GM23248 (cell line): Measurements from ENCODE around the gene ARHGAP8. TPM values are rescaled to one million over a fixed set of nuclear protein-coding genes. Genes with fewer than 3 reads are reported as not detected.

Experiments
- DNase-seq: peaks from one replicate; pipeline ENCODE4 v3.0.0-alpha.2; 2015
- H2AFZ ChIP-seq: fragments of 200-600 bp; sonication (generic); 2 replicates; pipeline ENCODE4 v1.6.1; 2016; ENCODE audit warnings: antibody characterized with exemption
- H3F3A ChIP-seq: fragments of 200-600 bp; sonication (generic); 2 replicates; pipeline ENCODE4 v1.6.1; 2016; ENCODE audit warnings: mild to moderate bottlenecking, antibody characterized with exemption, mixed run types; ENCODE audit not compliant: insufficient read depth
- H3K27ac ChIP-seq: fragments of 200-600 bp; sonication (generic); 2 replicates; pipeline ENCODE4 v1.5.1; 2016; ENCODE audit warnings: mild to moderate bottlenecking
- H3K27me3 ChIP-seq: fragments of 200-600 bp; sonication (generic); replicated peaks from 2 replicates; pipeline ENCODE4 v1.6.1; 2016; ENCODE audit warnings: mild to moderate bottlenecking; ENCODE audit not compliant: insufficient read depth
- H3K36me3 ChIP-seq: fragments of 200-600 bp; sonication (generic); 2 replicates; pipeline ENCODE4 v1.6.1; 2016; ENCODE audit warnings: low read depth, mild to moderate bottlenecking
- H3K4me1 ChIP-seq: fragments of 200-600 bp; sonication (generic); 2 replicates; pipeline ENCODE4 v1.6.1; 2016; ENCODE audit warnings: mild to moderate bottlenecking; ENCODE audit not compliant: insufficient read depth
- H3K4me2 ChIP-seq: fragments of 200-600 bp; sonication (generic); one replicate; pipeline ENCODE4 v1.6.1; 2016; ENCODE audit warnings: mild to moderate bottlenecking; ENCODE audit not compliant: unreplicated experiment
- H3K4me3 ChIP-seq: fragments of 200-600 bp; sonication (generic); 2 replicates; pipeline ENCODE4 v1.5.1; 2016; ENCODE audit warnings: mild to moderate bottlenecking
- H3K79me2 ChIP-seq: fragments of 200-600 bp; sonication (generic); 2 replicates; pipeline ENCODE4 v1.6.1; 2016; ENCODE audit warnings: mild to moderate bottlenecking; ENCODE audit not compliant: insufficient read depth
- H3K9ac ChIP-seq: fragments of 200-600 bp; sonication (generic); 2 replicates; pipeline ENCODE4 v1.6.1; 2016; ENCODE audit warnings: mild to moderate bottlenecking
- H3K9me2 ChIP-seq: fragments of 200-600 bp; sonication (generic); 2 replicates; pipeline ENCODE4 v1.6.1; 2016; ENCODE audit warnings: mixed run types, mild to moderate bottlenecking, moderate library complexity; ENCODE audit not compliant: insufficient read depth
- H3K9me3 ChIP-seq: fragments of 200-600 bp; sonication (generic); one replicate; pipeline ENCODE4 v1.6.1; 2017; ENCODE audit warnings: low read depth
- H4K20me1 ChIP-seq: fragments of 200-600 bp; sonication (generic); 2 replicates; pipeline ENCODE4 v1.6.0; 2016; ENCODE audit not compliant: insufficient read depth
- EZH2 ChIP-seq: fragments of 200-600 bp; sonication (generic); IDR thresholded peaks from 2 replicates; pipeline ENCODE4 v1.6.1; 2018; ENCODE audit warnings: antibody characterized with exemption, mild to moderate bottlenecking; ENCODE audit not compliant: insufficient read depth, poor library complexity, severe bottlenecking
- EZH2phosphoT487 ChIP-seq: fragments of 200-600 bp; sonication (generic); IDR thresholded peaks from 2 replicates; pipeline ENCODE4 v1.6.1; 2018; ENCODE audit warnings: antibody characterized with exemption, moderate library complexity, mild to moderate bottlenecking, low read depth; ENCODE audit not compliant: insufficient read depth
- WGBS, 2 experiments: methylation state at CpG; one replicate each; pipeline ENCODE4 v1.1.6; 2015 to 2017; ENCODE audit warnings: low lambda C conversion rate in 2 of 2, low coverage in 1 of 2; ENCODE audit errors: missing lambda C conversion rate in 2 of 2; 5-methylcytosine and 5-hydroxymethylcytosine counted together
- in situ Hi-C: fragments of 300-500 bp; cut with MboI; formaldehyde crosslinking; loops from 2 replicates; pipeline ENCODE4 v1.15.0; 2020
- polyA plus RNA-seq: library from polyadenylated mRNA; unstranded; fragments of >200 nt; fragmentation: Nextera tagmentation; extraction: Ambion mirVana; gene quantifications from 2 replicates; pipeline ENCODE4 v1.2.1, GENCODE V29; 2016
- total RNA-seq: library from RNA; depleted of rRNA; stranded (reverse); fragments of >200 nt; shearing (Covaris generic); gene quantifications from 2 replicates; pipeline ENCODE4 v1.2.3, GENCODE V29; 2014

ARHGAP8 gene
- total and polyA plus RNA-seq, 2 experiments from 2014 or later = 0.54 TPM; not detected in 1

DNA sequence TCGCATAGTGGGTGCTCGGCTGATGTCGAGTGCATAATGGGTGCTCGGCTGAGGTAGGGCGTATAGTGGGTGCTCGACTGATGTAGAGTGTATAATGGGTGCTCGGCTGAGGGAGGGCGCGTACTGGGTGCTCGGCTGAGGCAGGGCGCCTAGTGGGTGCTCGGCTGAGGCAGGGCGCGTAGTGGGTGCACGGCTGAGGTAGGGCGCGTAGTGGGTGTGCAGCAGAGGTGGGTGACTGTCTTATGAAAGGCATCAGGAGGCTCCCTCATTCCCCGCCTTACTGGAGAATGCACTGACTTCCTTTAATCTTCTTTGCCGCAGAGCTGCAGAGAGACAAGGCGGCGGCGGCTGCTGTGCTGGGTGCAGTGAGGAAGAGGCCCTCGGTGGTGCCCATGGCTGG lies 33.8 kb downstream of the ARHGAP8 start:
- Histone ChIP-seq H3K79me2 (no peaks in the 10 kb centered on the region), H3K9me3 (no peaks in the 10 kb centered on the region), H3K27ac (no peak overlapping the region), H3K9me2 (no peaks in the 10 kb centered on the region), H3K27me3 (no peaks in the 10 kb centered on the region; the same call in 1 of the 2 replicates), H4K20me1 (no peaks in the 10 kb centered on the region), H2AFZ (no peak overlapping the region), H3K4me2 (no peak overlapping the region), H3K36me3 (no peaks in the 10 kb centered on the region), H3F3A (no peaks in the 10 kb centered on the region), H3K4me3 (no peak overlapping the region), H3K4me1 (no peaks in the 10 kb centered on the region), H3K9ac (no peak overlapping the region)
- in situ Hi-C loops = no loop called here
- WGBS, 2 experiments = 84 to 85% methylated on average over 20 to 23 of the region's 23 CpGs
- TF ChIP-seq EZH2phosphoT487 = no peak
- TF ChIP-seq EZH2 = no peak
- DNase-seq = no peak

DNA sequence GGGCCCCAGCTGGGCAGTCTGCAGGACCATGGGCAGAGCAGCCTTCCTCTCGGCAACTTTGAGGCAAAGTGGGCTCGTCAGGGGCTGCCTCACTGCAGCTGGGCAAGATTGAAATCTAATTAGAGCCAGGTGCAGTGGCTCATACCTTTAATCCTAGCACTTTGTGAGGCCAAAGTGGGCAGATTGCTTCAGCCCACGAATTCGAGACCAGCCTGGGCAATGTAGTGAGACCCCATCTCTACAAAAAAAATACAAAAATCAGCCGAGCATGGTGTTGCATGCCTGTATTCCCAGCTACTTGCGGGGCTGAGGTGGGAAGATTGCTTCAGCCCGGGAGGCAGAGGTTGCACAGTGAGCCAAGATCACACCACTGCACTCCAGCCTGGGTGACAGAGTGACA lies 34.2 kb downstream of the ARHGAP8 start:
- no peak overlapping the region for H3K9ac ChIP-seq
- no peaks in the 10 kb centered on the region for H3K79me2 ChIP-seq
- H3K9me2 ChIP-seq = no peaks in the 10 kb centered on the region
- no peak overlapping the region for H3K27ac ChIP-seq
- no peak overlapping the region for H3K4me2 ChIP-seq
- no peaks in the 10 kb centered on the region for H3K9me3 ChIP-seq
- DNase-seq = no peak
- 37 to 42% methylated on average over 7 of the region's 7 CpGs for WGBS, 2 experiments
- H3K4me3 ChIP-seq = no peak overlapping the region
- no peaks in the 10 kb centered on the region for H3K36me3 ChIP-seq
- H4K20me1 ChIP-seq = no peaks in the 10 kb centered on the region
- no peak overlapping the region for H2AFZ ChIP-seq
- H3K4me1 ChIP-seq = no peaks in the 10 kb centered on the region
- no peaks in the 10 kb centered on the region; the same call in 1 of the 2 replicates for H3K27me3 ChIP-seq
- TF ChIP-seq EZH2 = no peak
- TF ChIP-seq EZH2phosphoT487 = no peak
- no peaks in the 10 kb centered on the region for H3F3A ChIP-seq
- in situ Hi-C loops = no loop called here

DNA sequence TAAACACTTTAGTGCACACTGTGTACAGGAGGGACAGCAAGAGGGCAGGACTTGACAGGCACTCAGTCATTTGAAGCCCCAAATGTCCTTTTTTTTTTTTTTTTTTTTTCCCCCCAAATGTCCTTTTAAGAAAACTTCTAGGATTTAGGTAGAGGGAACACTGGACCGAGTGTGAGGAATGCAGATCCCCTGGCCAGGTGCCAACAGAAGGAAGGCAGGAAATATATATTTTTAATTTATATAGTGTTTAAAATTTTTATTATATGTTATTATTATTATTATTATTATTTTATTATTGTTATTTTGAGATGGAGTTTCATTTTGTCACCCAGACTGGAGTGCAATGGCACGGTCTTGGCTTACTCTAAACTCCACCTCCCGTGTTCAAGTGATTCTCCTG lies 35.5 kb downstream of the ARHGAP8 start:
- Histone ChIP-seq H3K9me2 (no peaks in the 10 kb centered on the region), H3K4me3 (no peak overlapping the region), H3K9ac (no peak overlapping the region), H3K27ac (no peak overlapping the region), H3K27me3 (no peaks in the 10 kb centered on the region; the same call in 1 of the 2 replicates), H3K4me1 (no peaks in the 10 kb centered on the region), H2AFZ (no peak overlapping the region), H3K36me3 (no peaks in the 10 kb centered on the region), H3K79me2 (no peaks in the 10 kb centered on the region), H3F3A (no peaks in the 10 kb centered on the region), H3K9me3 (no peaks in the 10 kb centered on the region), H4K20me1 (no peaks in the 10 kb centered on the region), H3K4me2 (no peak overlapping the region)
- DNase-seq = no peak
- WGBS, 2 experiments = 41 to 52% methylated on average over 3 of the region's 3 CpGs
- in situ Hi-C loops = no loop called here
- TF ChIP-seq EZH2 (no peak), EZH2phosphoT487 (no peak)

DNA sequence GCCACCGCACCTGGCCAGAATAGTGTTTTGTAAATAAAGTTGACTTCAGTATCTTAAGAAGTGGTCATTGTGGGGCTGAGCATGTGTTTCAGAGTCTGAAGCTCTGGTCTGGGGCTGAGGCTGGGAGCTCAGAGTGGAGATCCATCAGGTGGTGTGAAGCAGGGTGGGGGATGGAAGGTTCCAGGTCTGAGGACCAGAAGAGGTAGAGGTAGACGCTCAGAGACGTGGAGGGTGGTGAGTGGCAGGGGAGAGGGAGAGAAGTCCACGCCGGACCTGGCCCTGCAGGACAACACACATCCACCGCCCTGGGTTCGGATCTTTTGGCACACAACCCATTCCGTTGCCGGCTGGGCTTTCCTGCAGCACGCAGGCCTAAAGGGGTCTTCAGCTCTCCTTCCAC lies 40.7 kb downstream of the ARHGAP8 start:
- no peak for DNase-seq
- no peak overlapping the region for H3K27ac ChIP-seq
- H3K27me3 ChIP-seq = no peaks in the 10 kb centered on the region; the same call in 1 of the 2 replicates
- H3K9me3 ChIP-seq = no peaks in the 10 kb centered on the region
- H3K36me3 ChIP-seq = no peaks in the 10 kb centered on the region
- WGBS, 2 experiments = 74 to 78% methylated on average over 10 of the region's 10 CpGs
- in situ Hi-C loops = no loop called here
- H3K4me2 ChIP-seq = no peak overlapping the region
- no peak overlapping the region for H2AFZ ChIP-seq
- no peaks in the 10 kb centered on the region for H3K4me1 ChIP-seq
- TF ChIP-seq EZH2phosphoT487 (no peak), EZH2 (no peak)
- H3F3A ChIP-seq = no peaks in the 10 kb centered on the region
- no peak overlapping the region for H3K4me3 ChIP-seq
- no peak overlapping the region for H3K9ac ChIP-seq
- no peaks in the 10 kb centered on the region for H4K20me1 ChIP-seq
- H3K79me2 ChIP-seq = no peaks in the 10 kb centered on the region
- H3K9me2 ChIP-seq = no peaks in the 10 kb centered on the region
